GM23338 (cell line): ENCODE data around the gene PLD2. TPM values are rescaled to one million over a fixed set of nuclear protein-coding genes. Genes with fewer than 3 reads are reported as not detected.

Experiments used
- ATAC-seq: fragments of 200-7000 bp; cut with Tn5 transposase; 3 replicates; pipeline ENCODE4 v1.9.1; 2020
- DNase-seq: peaks from one replicate; pipeline ENCODE4 v3.0.0-alpha.2; 2015; ENCODE audit warnings: low spot score
- H2AFZ ChIP-seq: fragments of 200-600 bp; sonication (generic); 2 replicates; pipeline ENCODE4 v1.8.0; 2016; ENCODE audit warnings: antibody characterized with exemption, mild to moderate bottlenecking, moderate library complexity
- H3F3A ChIP-seq: fragments of 200-600 bp; sonication (generic); replicated peaks from 2 replicates; pipeline ENCODE4 v1.8.0; 2017; ENCODE audit warnings: antibody characterized with exemption, mixed run types, low read depth
- H3K27ac ChIP-seq: fragments of 200-600 bp; sonication (generic); 2 replicates; pipeline ENCODE4 v1.6.1; 2016; ENCODE audit warnings: low read depth
- H3K27me3 ChIP-seq: fragments of 200-600 bp; sonication (generic); 2 replicates; pipeline ENCODE4 v1.8.0; 2016; ENCODE audit warnings: mild to moderate bottlenecking, mixed run types, moderate library complexity; ENCODE audit not compliant: insufficient read depth
- H3K36me3 ChIP-seq: fragments of 200-600 bp; sonication (generic); 2 replicates; pipeline ENCODE4 v1.8.0; 2016; ENCODE audit warnings: mild to moderate bottlenecking; ENCODE audit not compliant: insufficient read depth
- H3K4me1 ChIP-seq: fragments of 200-600 bp; sonication (generic); 2 replicates; pipeline ENCODE4 v1.8.0; 2016; ENCODE audit warnings: mild to moderate bottlenecking, moderate library complexity; ENCODE audit not compliant: insufficient read depth
- H3K4me2 ChIP-seq: fragments of 200-600 bp; sonication (generic); 2 replicates; pipeline ENCODE4 v1.7.1; 2017; ENCODE audit warnings: mixed run types
- H3K4me3 ChIP-seq: fragments of 200-600 bp; sonication (generic); 2 replicates; pipeline ENCODE4 v1.6.1; 2016; ENCODE audit warnings: mixed run types
- H3K79me2 ChIP-seq: fragments of 200-600 bp; sonication (generic); replicated peaks from 2 replicates; pipeline ENCODE4 v1.8.0; 2017; ENCODE audit warnings: mild to moderate bottlenecking; ENCODE audit not compliant: insufficient read depth
- H3K9me2 ChIP-seq: fragments of 200-600 bp; sonication (generic); 2 replicates; pipeline ENCODE4 v1.8.0; 2017; ENCODE audit not compliant: insufficient read depth
- H4K20me1 ChIP-seq: fragments of 200-600 bp; sonication (generic); replicated peaks from 2 replicates; pipeline ENCODE4 v1.8.0; 2017; ENCODE audit warnings: mild to moderate bottlenecking; ENCODE audit not compliant: insufficient read depth
- H3K27ac Mint-ChIP-seq: 2 replicates; pipeline ENCODE4 v1.8.0; 2020; ENCODE audit warnings: inconsistent platforms, mild to moderate bottlenecking, moderate library complexity, mixed read lengths
- H3K27me3 Mint-ChIP-seq: 3 replicates; pipeline ENCODE4 v1.8.0; 2022; ENCODE audit warnings: low read depth, mild to moderate bottlenecking, moderate library complexity, mixed read lengths, inconsistent platforms; ENCODE audit not compliant: insufficient read depth, poor library complexity
- H3K36me3 Mint-ChIP-seq: 3 replicates; pipeline ENCODE4 v1.8.0; 2021; ENCODE audit warnings: low read depth, mild to moderate bottlenecking, inconsistent platforms, moderate library complexity, mixed read lengths
- H3K4me1 Mint-ChIP-seq: 3 replicates; pipeline ENCODE4 v1.8.0; 2020; ENCODE audit warnings: mild to moderate bottlenecking, inconsistent platforms, mixed read lengths
- H3K4me3 Mint-ChIP-seq: 3 replicates; pipeline ENCODE4 v1.8.0; 2021; ENCODE audit warnings: moderate library complexity, mild to moderate bottlenecking, inconsistent platforms, mixed read lengths
- H3K9me3 Mint-ChIP-seq: 3 replicates; pipeline ENCODE4 v1.8.0; 2020; ENCODE audit warnings: moderate library complexity, mild to moderate bottlenecking, inconsistent platforms, mixed read lengths
- CREB1 ChIP-seq: fragments of 250-450 bp; sonication (Bioruptor Pico); IDR thresholded peaks from 2 replicates; pipeline ENCODE4 v1.5.0; 2020; ENCODE audit warnings: low read depth, mild to moderate bottlenecking, moderate library complexity
- CTCF ChIP-seq, 2 experiments: fragments of 200-600 bp in 1 of 2; sonication (generic) in 1 of 2; conservative IDR thresholded peaks; 2 replicates each; pipeline versions ENCODE4 v1.5.1 to v1.6.1; 2016 to 2017; ENCODE audit warnings: antibody characterized with exemption in 2 of 2, low read depth in 2 of 2, mild to moderate bottlenecking in 2 of 2, moderate library complexity in 1 of 2
- ETS1 ChIP-seq: IDR thresholded peaks from 2 replicates; pipeline ENCODE4 v1.6.1; 2016; ENCODE audit warnings: antibody characterized with exemption
- EZH2 ChIP-seq: fragments of 200-600 bp; sonication (generic); IDR thresholded peaks from one replicate; pipeline ENCODE4 v1.8.0; 2017; ENCODE audit warnings: antibody characterized with exemption, mild to moderate bottlenecking, low read depth; ENCODE audit not compliant: unreplicated experiment
- EZH2phosphoT487 ChIP-seq: fragments of 200-600 bp; sonication (generic); IDR thresholded peaks from one replicate; pipeline ENCODE4 v1.8.1; 2018; ENCODE audit warnings: antibody characterized with exemption; ENCODE audit not compliant: unreplicated experiment
- JUNB ChIP-seq: IDR thresholded peaks from one replicate; pipeline ENCODE4 v1.6.1; 2016; ENCODE audit warnings: antibody characterized with exemption; ENCODE audit not compliant: unreplicated experiment
- NANOG ChIP-seq: IDR thresholded peaks from 2 replicates; pipeline ENCODE4 v1.6.1; 2016; ENCODE audit warnings: antibody characterized with exemption, borderline replicate concordance
- POLR2AphosphoS5 ChIP-seq: IDR thresholded peaks from 2 replicates; pipeline ENCODE4 v1.6.1; 2016; ENCODE audit warnings: antibody characterized with exemption, low read depth
- REST ChIP-seq: IDR thresholded peaks from one replicate; pipeline ENCODE4 v1.6.1; 2018; ENCODE audit warnings: antibody characterized with exemption; ENCODE audit not compliant: unreplicated experiment
- STAT1 ChIP-seq: IDR thresholded peaks from one replicate; pipeline ENCODE4 v1.6.1; 2016; ENCODE audit warnings: antibody characterized with exemption; ENCODE audit not compliant: unreplicated experiment
- ZNF114 ChIP-seq: fragments of 250-450 bp; sonication (Bioruptor Pico); IDR thresholded peaks from 2 replicates; pipeline ENCODE4 v1.5.0; 2020; ENCODE audit warnings: mild to moderate bottlenecking, moderate library complexity
- ZNF331 ChIP-seq: fragments of 250-450 bp; sonication (Bioruptor Pico); IDR thresholded peaks from 2 replicates; pipeline ENCODE4 v1.5.0; 2020; ENCODE audit warnings: low read depth, mild to moderate bottlenecking, moderate library complexity
- ZNF462 ChIP-seq: fragments of 250-450 bp; sonication (Bioruptor Pico); IDR thresholded peaks from 2 replicates; pipeline ENCODE4 v1.5.0; 2020; ENCODE audit warnings: mild to moderate bottlenecking, moderate library complexity
- polyA plus RNA-seq: library from polyadenylated mRNA; unstranded; fragments of >200 nt; fragmentation: Nextera tagmentation; extraction: Ambion mirVana; gene quantifications from 2 replicates; pipeline ENCODE4 v1.2.1, GENCODE V29; 2016
- total RNA-seq: library from RNA; depleted of rRNA; stranded (reverse); fragments of >200 nt; shearing (Covaris generic); gene quantifications from 2 replicates; pipeline ENCODE4 v1.2.3, GENCODE V29; 2014

PLD2 gene
- total and polyA plus RNA-seq, 2 experiments from 2014 or later = 20.2 to 55.9 TPM

- Histone ChIP-seq H3F3A (peaks cover 3% of the 10 kb centered on the region; the same call in 1 of the 2 replicates), H3K4me2 (no peak overlapping the region; the same call in 1 of the 2 replicates), H3K79me2 (peaks cover 30% of the 10 kb centered on the region), H4K20me1 (no peaks in the 10 kb centered on the region), H3K4me3 (no peak overlapping the region), H3K4me1 (peaks cover 59% of the 10 kb centered on the region), H2AFZ (no peak overlapping the region), H3K27me3 (no peaks in the 10 kb centered on the region), H3K9me2 (no peaks in the 10 kb centered on the region), H3K36me3 (no peaks in the 10 kb centered on the region), H3K27ac (peak overlapping the region; percentile 90; the same call in 1 of the 2 replicates)
- Mint-ChIP-seq H3K4me3 (no peak overlapping the region), H3K9me3 (no peaks in the 10 kb centered on the region; the same call in 2 of the 3 replicates), H3K36me3 (peaks cover 9% of the 10 kb centered on the region; the same call in 1 of the 3 replicates), H3K27me3 (peaks cover 20% of the 10 kb centered on the region), H3K27ac (no peak overlapping the region), H3K4me1 (peaks cover 69% of the 10 kb centered on the region)
- DNase-seq (no peak), ATAC-seq (no peak)
- no peak for TF ChIP-seq NANOG
- TF ChIP-seq STAT1 = no peak
- no peak for TF ChIP-seq CTCF (conservative IDR thresholded peaks at IDR 0.05; ENCODE audit: low read depth in 2 of 2)
- TF ChIP-seq EZH2phosphoT487 = no peak
- TF ChIP-seq EZH2 = no peak
- no peak for TF ChIP-seq POLR2AphosphoS5
- TF ChIP-seq REST = no peak
- no peak for TF ChIP-seq ZNF114 (CRISPR knock-in tag)
- TF ChIP-seq ZNF462 (CRISPR knock-in tag) = no peak
- TF ChIP-seq CREB1 (CRISPR knock-in tag) = no peak
- TF ChIP-seq ZNF331 (CRISPR knock-in tag) = no peak
- no peak for TF ChIP-seq ETS1
- no peak for TF ChIP-seq JUNB
These were observed 46.3 kb downstream of the PLD2 start for GRCh38 chr17:4853208-4853671.
